ENCODE results near the gene KDSR. TPM values are rescaled to one million over a fixed set of nuclear protein-coding genes. Genes with fewer than 3 reads are reported as not detected.

KDSR gene
- polyA plus RNA-seq, 1 donor from 2014 or later: 14.7 TPM

GRCh38 chr18:63317556-63317946 lies 49.5 kb downstream of the KDSR start:
- H3K79me2 ChIP-seq (replicated peaks; ENCODE audit: insufficient read depth, low read length): no peaks in the 10 kb centered on the region
- H3K36me3 ChIP-seq (ENCODE audit: insufficient read depth, low read length): no peaks in the 10 kb centered on the region
- no peak for TF ChIP-seq REST (IDR thresholded peaks at IDR 0.05; ENCODE audit: borderline replicate concordance)
- TF ChIP-seq SMC3 (conservative IDR thresholded peaks at IDR 0.05; ENCODE audit: poor library complexity): no peak
- no peak for TF ChIP-seq EP300 (conservative IDR thresholded peaks at IDR 0.05; ENCODE audit: poor library complexity, severe bottlenecking)
- peaks cover 24% of the 10 kb centered on the region for H3K27me3 ChIP-seq (ENCODE audit: insufficient read depth, low read depth, low read length)
- H3K9ac ChIP-seq (ENCODE audit: low read length): no peak overlapping the region
- H4K20me1 ChIP-seq (ENCODE audit: insufficient read depth): no peaks in the 10 kb centered on the region
- H2AFZ ChIP-seq (ENCODE audit: low read depth, low read length): no peak overlapping the region
- H3K4me3 ChIP-seq (ENCODE audit: low read length): peak overlapping the region; percentile 89
- no peaks in the 10 kb centered on the region for H3K9me2 ChIP-seq (ENCODE audit: insufficient read depth, low read length)
- no peaks in the 10 kb centered on the region for H3F3A ChIP-seq (ENCODE audit: insufficient read depth, low read length, poor library complexity, severe bottlenecking)
- no peaks in the 10 kb centered on the region for H3K9me3 ChIP-seq (ENCODE audit: low read length)
- peak overlapping the region; percentile 14 for H3K4me2 ChIP-seq (ENCODE audit: low read length)
- H3K27ac ChIP-seq (ENCODE audit: low read length): no peak overlapping the region

- TF ChIP-seq CTCF (IDR thresholded peaks at IDR 0.05; ENCODE audit: poor library complexity, severe bottlenecking): no peak
- no peak for TF ChIP-seq TAF1 (IDR thresholded peaks at IDR 0.05; ENCODE audit: low read depth)
- TF ChIP-seq MXI1 (conservative IDR thresholded peaks at IDR 0.05; ENCODE audit: poor library complexity, severe bottlenecking): no peak
- TF ChIP-seq SMC3 (conservative IDR thresholded peaks at IDR 0.05; ENCODE audit: poor library complexity): no peak
- TF ChIP-seq RAD21 (conservative IDR thresholded peaks at IDR 0.05): no peak
- TF ChIP-seq REST (IDR thresholded peaks at IDR 0.05; ENCODE audit: borderline replicate concordance): no peak
- no peak for TF ChIP-seq EZH2 (IDR thresholded peaks at IDR 0.05; ENCODE audit: borderline replicate concordance, insufficient read depth, low read length, poor library complexity, severe bottlenecking)
- TF ChIP-seq POLR2AphosphoS5 (IDR thresholded peaks at IDR 0.05): no peak
- TF ChIP-seq EP300 (conservative IDR thresholded peaks at IDR 0.05; ENCODE audit: poor library complexity, severe bottlenecking): no peak
- Histone ChIP-seq H3K79me2 (replicated peaks; ENCODE audit: insufficient read depth, low read length) (no peaks in the 10 kb centered on the region), H3K9me2 (ENCODE audit: insufficient read depth, low read length) (no peaks in the 10 kb centered on the region), H3K27me3 (ENCODE audit: insufficient read depth, low read depth, low read length) (peaks cover 24% of the 10 kb centered on the region), H3K9ac (ENCODE audit: low read length) (no peak overlapping the region), H3K4me2 (ENCODE audit: low read length) (no peak overlapping the region), H3K4me3 (ENCODE audit: low read length) (peak overlapping the region; percentile 89), H4K20me1 (ENCODE audit: insufficient read depth) (no peaks in the 10 kb centered on the region), H3K36me3 (ENCODE audit: insufficient read depth, low read length) (no peaks in the 10 kb centered on the region), H3K27ac (ENCODE audit: low read length) (no peak overlapping the region), H3F3A (ENCODE audit: insufficient read depth, low read length, poor library complexity, severe bottlenecking) (no peaks in the 10 kb centered on the region), H2AFZ (ENCODE audit: low read depth, low read length) (no peak overlapping the region), H3K9me3 (ENCODE audit: low read length) (no peaks in the 10 kb centered on the region)
These were observed 50.1 kb downstream of the KDSR start for GRCh38 chr18:63316612-63317555.
